ENCODE data around the gene KCNN4.

Gene KCNN4

DNA sequence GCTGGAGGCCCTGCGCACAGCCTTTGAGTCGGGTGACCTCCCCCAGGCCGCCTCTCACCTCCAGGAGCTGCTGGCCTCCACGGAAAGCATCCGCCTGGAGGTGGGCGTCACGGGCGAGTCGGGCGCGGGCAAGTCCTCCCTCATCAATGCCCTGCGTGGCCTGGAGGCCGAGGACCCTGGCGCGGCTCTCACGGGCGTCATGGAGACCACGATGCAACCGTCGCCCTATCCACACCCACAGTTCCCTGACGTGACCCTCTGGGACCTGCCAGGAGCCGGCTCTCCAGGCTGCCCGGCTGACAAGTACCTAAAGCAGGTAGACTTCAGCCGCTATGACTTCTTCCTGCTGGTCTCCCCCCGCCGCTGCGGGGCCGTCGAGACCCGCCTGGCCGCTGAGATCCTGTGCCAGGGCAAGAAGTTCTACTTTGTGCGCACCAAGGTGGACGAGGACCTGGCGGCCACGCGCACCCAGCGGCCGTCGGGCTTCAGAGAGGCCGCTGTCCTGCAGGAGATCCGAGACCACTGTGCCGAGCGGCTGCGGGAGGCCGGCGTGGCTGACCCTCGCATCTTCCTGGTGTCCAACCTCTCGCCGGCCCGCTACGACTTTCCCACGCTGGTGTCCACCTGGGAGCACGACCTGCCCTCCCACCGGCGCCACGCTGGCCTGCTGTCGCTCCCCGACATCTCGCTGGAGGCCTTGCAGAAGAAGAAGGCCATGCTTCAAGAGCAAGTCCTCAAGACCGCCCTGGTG is 62.0 kb downstream of the KCNN4 start:
- no peak for DNase-seq (ENCODE audit: low read depth in 2 of 2)
